Measurements from ENCODE around the gene ZNF8. TPM values are rescaled to one million over a fixed set of nuclear protein-coding genes. Genes with fewer than 3 reads are reported as not detected.
A peak's percentile ranks its signal among the peaks of the same experiment; 100 is the strongest.

ZNF8 gene
- total RNA-seq, 1 donor: 9.5 TPM

DNA sequence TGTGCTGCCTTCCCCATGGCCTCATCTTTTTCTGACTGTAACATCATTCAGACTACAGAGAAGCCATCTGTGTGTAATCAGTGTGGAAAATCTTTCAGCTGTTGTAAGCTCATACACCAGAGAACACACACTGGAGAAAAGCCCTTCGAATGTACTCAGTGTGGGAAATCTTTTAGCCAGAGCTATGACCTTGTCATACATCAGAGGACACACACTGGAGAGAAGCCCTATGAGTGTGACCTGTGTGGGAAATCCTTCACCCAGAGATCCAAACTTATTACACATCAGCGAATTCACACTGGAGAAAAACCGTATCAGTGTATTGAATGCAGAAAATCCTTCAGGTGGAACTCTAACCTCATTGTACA is 17.2 kb upstream of the ZNF8 start:
- H3K4me3 ChIP-seq (ENCODE audit: low read depth, low read length): no peak overlapping the region
- TF ChIP-seq, protein P1, sequence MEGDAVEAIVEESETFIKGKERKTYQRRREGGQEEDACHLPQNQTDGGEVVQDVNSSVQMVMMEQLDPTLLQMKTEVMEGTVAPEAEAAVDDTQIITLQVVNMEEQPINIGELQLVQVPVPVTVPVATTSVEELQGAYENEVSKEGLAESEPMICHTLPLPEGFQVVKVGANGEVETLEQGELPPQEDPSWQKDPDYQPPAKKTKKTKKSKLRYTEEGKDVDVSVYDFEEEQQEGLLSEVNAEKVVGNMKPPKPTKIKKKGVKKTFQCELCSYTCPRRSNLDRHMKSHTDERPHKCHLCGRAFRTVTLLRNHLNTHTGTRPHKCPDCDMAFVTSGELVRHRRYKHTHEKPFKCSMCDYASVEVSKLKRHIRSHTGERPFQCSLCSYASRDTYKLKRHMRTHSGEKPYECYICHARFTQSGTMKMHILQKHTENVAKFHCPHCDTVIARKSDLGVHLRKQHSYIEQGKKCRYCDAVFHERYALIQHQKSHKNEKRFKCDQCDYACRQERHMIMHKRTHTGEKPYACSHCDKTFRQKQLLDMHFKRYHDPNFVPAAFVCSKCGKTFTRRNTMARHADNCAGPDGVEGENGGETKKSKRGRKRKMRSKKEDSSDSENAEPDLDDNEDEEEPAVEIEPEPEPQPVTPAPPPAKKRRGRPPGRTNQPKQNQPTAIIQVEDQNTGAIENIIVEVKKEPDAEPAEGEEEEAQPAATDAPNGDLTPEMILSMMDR (IDR thresholded peaks at IDR 0.05; ENCODE audit: insufficient read depth, low read depth, low read length): no peak
- DNase-seq (ENCODE audit: low read depth): no peak

DNA sequence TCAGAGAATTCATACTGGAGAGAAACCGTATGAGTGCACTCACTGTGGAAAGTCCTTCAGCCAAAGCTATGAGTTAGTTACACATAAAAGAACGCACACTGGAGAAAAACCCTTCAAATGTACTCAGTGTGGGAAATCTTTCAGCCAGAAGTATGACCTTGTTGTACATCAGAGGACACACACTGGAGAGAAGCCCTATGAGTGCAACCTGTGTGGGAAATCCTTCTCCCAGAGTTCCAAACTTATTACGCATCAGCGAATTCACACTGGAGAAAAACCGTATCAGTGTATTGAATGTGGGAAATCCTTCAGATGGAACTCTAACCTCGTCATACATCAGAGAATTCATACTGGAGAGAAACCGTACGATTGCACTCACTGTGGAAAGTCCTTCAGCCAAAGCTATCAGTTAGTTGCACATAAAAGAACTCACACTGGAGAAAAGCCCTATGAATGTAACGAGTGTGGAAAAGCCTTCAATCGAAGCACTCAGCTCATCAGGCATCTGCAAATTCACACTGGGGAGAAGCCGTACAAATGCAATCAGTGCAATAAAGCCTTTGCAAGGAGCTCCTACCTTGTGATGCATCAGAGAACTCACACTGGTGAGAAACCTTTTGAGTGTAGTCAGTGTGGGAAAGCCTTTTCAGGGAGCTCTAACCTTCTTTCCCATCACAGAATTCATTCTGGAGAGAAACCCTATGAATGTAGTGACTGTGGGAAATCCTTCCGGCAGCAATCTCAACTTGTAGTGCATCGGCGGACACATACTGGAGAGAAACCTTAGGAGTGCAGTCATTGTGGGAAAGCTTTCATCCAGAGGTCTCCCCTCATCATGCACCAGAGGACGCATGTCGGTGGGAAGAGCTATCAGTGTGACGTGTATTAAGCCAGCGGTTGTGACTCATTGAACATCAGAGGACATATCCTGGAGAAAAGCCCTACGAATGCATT is 16.5 kb upstream of the ZNF8 start:
- TF ChIP-seq, protein P1 (IDR thresholded peaks at IDR 0.05; ENCODE audit: insufficient read depth, low read depth, low read length): no peak
- no peak for DNase-seq (ENCODE audit: low read depth)

DNA sequence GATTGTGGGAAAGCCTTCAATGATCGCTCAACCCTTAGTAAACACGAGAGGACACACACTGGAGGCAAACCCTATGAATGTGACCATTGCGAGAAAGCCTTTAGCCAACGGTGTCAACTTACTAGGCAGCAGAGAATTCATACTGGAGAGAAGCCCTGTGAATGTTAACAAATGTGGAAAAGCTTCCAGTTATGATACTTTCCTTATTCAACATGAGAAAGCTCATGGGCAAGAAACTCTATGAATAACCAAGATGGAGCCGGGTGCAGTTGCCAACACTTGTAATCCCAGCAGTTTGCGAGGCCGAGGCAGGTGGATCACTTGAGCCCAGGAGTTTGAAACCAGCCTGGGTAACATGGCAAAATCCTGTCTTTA is 15.8 kb upstream of the ZNF8 start:
- DNase-seq (ENCODE audit: low read depth): no peak
- TF ChIP-seq, protein P1 (IDR thresholded peaks at IDR 0.05; ENCODE audit: insufficient read depth, low read depth, low read length): no peak
- H3K4me3 ChIP-seq (ENCODE audit: low read depth, low read length): no peak overlapping the region

More for the DNA sequence above, 16.5 kb upstream of the ZNF8 start:
- H3K4me3 ChIP-seq (ENCODE audit: low read depth, low read length): no peak overlapping the region

DNA sequence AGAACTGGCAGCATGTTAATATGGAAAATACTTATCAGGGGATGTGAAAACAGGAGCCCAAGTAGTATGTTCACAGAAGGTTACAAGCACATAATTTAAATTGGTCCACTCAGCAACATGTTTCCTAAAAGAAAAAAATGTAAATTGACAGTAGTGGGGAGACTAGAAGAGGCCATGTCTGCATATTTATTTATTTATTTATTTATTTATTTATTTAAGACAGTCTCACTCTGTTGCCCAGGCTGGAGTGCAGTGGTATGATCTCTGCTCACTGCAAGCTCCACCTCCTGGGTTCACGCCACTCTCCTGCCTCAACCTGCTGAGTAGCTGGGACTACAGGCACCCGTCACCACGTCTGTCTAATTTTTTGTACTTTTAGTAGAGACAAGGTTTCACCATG is 13.7 kb upstream of the ZNF8 start:
- no peak for DNase-seq (ENCODE audit: low read depth)
- no peak overlapping the region for H3K4me3 ChIP-seq (ENCODE audit: low read depth, low read length)
- TF ChIP-seq, protein P1 (IDR thresholded peaks at IDR 0.05; ENCODE audit: insufficient read depth, low read depth, low read length): no peak

DNA sequence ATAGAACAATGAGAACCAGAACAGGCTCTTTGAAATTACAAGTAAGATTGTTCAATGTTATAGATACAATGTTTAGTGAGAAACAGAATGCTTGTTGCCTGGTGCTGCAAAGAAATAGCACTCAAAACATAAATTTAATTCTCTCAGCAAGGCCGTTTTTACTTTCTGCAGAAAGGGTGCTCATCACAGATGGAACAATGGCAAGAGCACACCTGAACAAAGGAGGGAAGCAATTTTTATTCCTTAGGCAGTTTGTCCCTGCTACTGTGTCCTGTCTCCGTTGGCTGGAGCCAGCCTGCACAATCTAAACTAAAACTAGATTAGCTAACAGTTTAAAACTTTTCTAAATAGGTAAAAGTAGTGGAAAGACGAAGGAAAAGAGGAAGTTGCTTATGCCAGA is 10.4 kb upstream of the ZNF8 start:
- DNase-seq (ENCODE audit: low read depth): no peak
- TF ChIP-seq, protein P1 (IDR thresholded peaks at IDR 0.05; ENCODE audit: insufficient read depth, low read depth, low read length): no peak
- H3K4me3 ChIP-seq (ENCODE audit: low read depth, low read length): no peak overlapping the region

DNA sequence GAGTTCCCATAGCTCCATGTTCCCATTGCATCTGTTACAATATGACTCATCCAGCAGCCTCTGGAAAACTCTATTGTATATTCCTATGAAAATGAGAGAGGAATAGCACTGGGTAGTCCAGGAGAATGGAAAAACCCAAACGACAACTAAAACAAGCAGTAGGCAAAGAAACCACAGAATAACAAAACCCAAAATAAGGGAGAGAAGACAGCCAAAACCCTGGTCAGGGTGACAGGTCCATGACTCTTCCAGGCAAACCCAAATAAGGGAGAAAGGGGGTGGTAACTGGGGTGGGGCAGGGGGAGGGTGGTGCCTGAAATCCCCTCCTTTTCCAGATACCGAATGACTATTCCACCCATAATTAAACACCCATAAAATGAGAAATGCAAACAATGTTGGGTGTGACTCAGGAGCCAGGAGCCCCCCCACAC is 4.0 kb upstream of the ZNF8 start:
- H3K4me3 ChIP-seq (ENCODE audit: low read depth, low read length): no peak overlapping the region
- peak; percentile 73 for DNase-seq (ENCODE audit: low read depth)
- TF ChIP-seq, protein P1 (IDR thresholded peaks at IDR 0.05; ENCODE audit: insufficient read depth, low read depth, low read length): no peak

All from fibroblast of villous mesenchyme (primary cell).